OCI-M2 (cell line): ENCODE data around the gene BRMS1.
"Not testable (repeated sequence)": the region's sequence is repeated elsewhere in the genome, so short reads cannot be mapped to it uniquely, and the experiment has no call there.

Experiments
- DNase-seq: peaks from one replicate; lab custom pipeline; 2025; ENCODE audit not compliant: unreplicated experiment; lab: John Stamatoyannopoulos, UW

The BRMS1 gene

GRCh38 chr11:66363805-66364535 is 19.1 kb upstream of the BRMS1 start:
- DNase-seq = no peak

DNA sequence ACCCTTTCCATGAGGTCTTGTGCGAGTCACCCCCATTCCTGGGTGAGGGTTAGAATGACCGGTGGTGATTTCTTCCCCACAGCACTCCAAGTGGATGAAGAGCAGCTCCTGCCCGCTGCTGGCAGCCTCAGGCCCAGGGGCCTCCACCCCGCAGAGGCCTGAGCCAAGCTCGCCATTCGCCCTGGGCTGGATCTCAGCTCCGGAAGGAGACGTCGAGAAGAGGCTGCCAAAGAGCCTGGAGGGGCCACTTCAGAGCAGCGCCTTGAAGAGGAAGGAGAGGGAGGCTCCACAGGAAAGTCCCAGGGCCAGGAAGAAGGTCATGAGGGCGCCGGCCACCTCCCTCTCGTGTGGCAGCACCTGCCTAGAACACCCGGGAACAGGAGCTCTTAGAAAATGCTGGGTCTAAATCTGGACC is 18.3 kb upstream of the BRMS1 start:
- no peak for DNase-seq

- DNase-seq = no peak
These were observed 17.7 kb upstream of the BRMS1 start for GRCh38 chr11:66362481-66363147.

DNA sequence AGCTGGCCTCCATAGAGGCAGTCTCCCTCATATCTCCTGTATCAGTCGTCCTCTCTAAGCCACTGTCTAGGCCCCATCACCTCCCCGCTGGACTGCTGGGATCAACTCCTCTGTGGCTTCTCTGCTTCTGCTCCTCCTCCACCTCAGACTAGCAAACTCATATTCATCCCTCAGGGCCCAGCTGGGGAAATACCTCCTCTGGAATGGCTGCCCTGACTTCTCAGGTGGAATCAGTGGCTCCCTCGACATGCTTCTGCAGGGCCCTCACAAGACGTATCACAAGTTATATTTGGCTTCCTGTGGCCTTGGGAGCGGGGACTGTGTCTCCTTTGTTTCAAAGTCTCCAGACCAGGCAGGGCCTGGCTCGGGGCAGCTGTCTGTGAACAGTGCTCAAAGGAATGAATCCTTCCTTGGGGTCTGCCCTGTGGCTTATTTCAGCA is 16.6 kb upstream of the BRMS1 start:
- DNase-seq = no peak

GRCh38 chr11:66360406-66361073 is 15.6 kb upstream of the BRMS1 start:
- no peak for DNase-seq

DNA sequence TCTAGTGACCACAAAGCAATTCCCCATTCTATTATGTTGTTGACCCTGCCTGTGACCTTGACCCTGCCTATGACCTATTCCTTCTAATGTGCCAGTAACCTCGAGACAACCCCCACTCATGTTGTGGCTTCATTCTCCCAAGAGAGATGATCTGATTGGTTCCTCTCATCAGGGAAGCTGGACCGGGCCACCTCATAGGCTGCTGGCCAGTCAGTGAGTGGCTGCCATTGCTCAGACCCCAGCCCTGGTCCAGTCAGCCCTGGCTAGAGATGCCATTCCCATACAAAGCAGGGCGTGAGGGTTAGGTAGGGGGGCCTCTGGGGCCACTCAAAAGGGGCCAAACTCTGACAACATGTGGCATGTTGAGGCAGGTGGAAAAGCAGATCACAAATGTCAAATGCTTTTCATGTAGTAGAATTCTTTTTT is 14.8 kb upstream of the BRMS1 start:
- no peak for DNase-seq

GRCh38 chr11:66350560-66351235 is 5.8 kb upstream of the BRMS1 start:
- not testable (repeated sequence) for DNase-seq

DNA sequence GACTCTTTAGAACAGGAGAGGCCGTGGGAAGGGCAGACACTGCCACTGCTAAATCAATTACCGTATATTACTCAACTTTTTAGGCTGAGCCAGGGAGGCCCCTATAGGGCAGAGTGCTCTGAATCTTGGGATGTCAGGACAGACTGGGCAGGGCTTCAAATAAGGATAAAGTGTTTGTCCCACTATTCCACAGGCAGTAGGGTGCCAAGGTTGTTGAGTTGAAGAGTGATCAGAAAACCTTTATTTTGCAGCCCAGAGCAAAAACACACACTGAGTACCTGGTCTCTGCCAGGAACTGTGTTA is 4.1 kb upstream of the BRMS1 start:
- no peak for DNase-seq

- DNase-seq = no peak
These were observed 2.7 kb upstream of the BRMS1 start, which contains the start of gene B4GAT1 for GRCh38 chr11:66347425-66348276. Gene B4GAT1 (minus strand): TSS chr11:66347629. CDS start chr11:66347545, 84 bp downstream.

DNA sequence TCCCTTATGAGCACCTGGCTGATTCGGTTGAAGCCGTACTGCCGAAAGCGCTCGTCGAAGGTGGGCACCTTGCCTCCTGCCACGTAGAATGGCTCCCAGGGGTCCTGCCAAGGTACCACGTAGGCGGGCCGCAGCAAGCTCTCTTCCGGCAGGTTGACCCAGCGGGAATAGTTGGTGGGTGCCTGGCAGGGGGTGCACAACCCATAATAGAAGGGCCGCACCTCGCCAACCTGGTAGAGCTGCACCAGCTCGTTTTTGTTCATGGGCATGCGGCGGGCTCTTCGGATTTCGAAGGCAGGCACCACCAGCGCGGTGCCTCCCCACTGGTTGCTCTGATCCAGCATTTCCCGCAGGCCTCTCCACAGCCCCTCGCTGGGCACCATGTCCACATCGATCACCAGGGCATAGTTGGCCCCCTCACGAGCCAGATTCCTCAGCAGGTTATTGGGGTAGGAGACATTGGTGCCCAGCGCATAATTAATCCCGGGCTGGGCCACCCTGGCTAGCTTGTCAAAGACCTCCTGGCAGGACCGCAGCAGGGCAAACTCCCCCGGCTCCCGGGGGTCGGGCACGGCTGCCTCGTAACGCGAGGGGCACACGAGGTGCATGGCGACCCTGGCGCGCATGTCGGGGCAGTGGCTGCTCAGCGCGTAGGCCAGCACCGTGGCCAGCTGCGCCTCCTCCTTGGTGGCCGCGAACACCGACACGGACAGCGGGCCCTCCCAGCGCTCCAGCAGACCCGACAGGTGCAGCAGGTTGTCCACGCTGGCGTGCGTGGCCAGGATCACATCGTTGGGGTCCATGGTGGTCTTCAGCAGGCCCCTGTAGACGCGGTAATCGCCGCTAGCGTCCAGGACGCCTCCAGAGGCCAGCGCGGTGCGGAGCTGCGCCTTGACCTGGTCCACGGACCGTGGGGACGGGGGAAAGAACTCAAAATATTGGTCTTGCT is 1.8 kb upstream of the BRMS1 start:
- DNase-seq = no peak

DNA sequence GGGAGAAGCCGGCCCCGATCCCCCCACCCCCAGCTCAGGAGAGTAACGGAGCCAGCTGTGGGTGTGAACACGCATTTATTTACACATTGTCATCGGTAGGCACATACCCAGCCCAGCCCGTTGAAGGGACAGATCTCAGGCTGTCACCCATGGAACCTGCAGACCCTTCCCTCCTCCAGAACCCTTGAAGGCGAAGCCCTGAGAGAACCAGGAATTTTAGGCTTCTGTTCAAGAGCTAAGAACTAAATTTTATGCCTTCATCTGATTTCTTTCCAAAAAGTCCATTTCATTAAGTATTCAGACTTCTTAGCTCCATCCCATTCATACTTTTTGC is 379 bp upstream of the BRMS1 start:
- DNase-seq = no peak

- DNase-seq = no peak
These were observed 1.7 kb downstream of the BRMS1 start for GRCh38 chr11:66343176-66343575.

DNA sequence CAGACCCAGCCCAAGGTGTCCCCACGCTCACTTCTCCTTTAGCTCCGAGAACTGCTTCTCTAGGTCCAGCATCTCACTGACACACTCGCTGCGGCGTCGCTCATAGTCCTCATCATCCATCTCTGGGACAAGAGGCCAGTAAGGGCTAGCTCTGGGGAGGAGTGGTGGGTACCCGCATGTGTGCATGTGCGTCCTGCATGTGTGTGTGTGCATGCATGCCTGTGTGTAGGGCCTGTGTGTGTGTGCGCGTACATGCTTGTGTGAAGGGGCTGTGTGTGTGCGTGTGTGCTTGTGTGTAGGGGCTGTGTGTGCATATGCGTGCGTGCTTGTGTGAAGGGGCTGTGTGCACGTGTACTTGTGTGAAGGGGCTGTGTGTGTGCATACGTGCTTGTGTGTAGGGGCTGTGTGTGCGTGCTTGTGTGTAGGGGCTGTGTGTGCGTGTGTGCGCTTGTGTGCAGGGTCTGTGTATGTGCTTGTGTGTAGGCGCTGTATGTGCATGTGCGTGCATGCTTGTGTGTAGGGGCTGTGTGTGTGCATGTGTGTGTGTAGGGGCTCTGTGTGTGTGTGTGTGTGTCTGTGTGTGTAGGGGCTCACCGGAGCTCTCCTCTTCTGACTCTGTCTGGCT is 3.3 kb downstream of the BRMS1 start:
- no peak for DNase-seq

DNA sequence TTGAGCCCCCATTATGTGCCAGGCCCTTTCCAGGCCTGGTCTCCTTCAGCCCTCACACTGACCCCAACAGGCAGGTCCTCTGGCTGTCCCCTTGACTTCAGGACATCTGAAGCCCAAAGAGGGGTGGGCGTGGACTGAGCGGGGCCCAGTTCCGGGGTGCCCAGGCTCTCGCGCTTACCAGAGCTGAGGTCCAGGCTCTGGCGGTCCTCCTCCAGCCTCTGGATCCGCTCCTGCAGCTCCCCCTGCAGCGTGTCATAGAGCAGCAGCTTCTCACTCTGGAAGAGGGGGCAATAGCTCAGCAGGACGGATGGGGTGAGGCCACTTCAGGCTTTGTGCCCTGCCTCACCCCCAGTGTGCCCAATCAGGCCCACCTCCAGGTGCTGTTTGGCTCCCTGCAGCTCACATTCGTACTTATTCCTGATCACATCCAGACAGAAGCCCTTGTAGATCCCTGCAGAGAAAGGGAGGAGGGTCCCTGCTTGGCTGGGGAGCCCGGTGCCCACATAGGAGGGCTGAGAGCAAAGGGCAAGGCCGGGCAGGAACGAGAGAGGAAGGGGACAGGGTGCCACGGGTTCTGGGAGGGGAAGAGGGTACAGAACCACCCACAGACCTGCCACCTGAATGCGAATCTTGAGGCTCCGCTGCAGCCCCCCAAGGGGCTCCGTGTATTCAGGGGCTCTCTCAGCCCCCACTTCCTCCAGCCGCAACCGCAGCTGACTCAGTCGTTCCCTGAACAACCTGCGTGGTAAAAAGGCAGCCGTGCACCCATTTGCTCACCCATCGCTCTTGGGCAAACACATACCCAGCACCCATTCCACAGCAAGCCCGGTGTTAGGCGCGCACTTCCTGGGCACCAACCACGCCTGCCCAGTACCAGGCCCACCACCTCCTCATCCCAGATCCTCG is 4.1 kb downstream of the BRMS1 start:
- no peak for DNase-seq

- no peak for DNase-seq
These were observed 5.0 kb downstream of the BRMS1 start for GRCh38 chr11:66339686-66340483.

GRCh38 chr11:66339162-66339675 is 5.7 kb downstream of the BRMS1 start:
- DNase-seq = no peak
